Colon (tissue), 2 donors: ENCODE measurements around the gene DYNC1I1.
"Not testable (repeated sequence)": the region's sequence is repeated elsewhere in the genome, so short reads cannot be mapped to it uniquely, and the experiment has no call there.

Source experiments
- FAIRE-seq: peaks from 2 replicates; lab custom pipeline; 2012; peaks lifted over from hg19 to GRCh38; lab: Jason Lieb, UNC
- donor health status: control.
- donor health status: control.

The DYNC1I1 gene

DNA sequence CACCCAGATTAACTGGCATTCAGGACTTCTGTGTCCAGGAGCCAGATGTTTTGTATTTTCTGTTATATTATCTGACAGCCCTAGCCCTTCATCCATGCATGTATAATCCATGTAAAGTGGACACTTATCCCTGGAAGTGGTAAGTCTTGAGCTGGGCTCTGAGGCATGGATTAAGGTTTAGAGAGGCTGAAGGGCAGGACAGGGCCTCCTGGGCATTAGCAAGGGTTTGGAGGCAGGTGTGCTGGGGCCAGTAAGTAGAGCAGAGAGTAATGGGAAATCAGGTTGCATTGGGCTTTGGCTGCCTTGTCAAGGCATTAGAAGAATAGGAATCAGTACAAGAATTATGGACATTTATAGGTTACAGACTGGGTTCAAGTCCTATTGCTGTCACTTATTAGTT, 138.0 kb downstream of the DYNC1I1 start:
- FAIRE-seq = no peak

DNA sequence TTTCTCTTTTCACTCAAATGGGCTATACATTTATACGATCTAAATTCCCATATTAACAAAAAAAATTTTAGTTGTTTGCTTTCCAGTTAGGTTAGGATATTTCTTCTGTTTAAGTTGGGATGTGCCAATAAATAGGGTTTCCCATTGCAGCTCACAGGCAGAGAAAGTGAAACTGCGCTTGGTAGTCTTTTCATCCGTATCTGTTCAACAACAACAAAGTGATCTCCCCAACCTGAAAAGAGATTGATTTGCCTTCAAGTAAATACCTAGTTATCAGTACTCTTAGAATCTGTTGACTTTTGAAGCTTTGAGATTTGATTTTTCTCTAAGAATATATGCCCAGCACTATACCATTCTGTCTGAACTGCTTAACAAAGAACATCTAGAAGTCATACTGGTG, 143.4 kb downstream of the DYNC1I1 start:
- FAIRE-seq = no peak

DNA sequence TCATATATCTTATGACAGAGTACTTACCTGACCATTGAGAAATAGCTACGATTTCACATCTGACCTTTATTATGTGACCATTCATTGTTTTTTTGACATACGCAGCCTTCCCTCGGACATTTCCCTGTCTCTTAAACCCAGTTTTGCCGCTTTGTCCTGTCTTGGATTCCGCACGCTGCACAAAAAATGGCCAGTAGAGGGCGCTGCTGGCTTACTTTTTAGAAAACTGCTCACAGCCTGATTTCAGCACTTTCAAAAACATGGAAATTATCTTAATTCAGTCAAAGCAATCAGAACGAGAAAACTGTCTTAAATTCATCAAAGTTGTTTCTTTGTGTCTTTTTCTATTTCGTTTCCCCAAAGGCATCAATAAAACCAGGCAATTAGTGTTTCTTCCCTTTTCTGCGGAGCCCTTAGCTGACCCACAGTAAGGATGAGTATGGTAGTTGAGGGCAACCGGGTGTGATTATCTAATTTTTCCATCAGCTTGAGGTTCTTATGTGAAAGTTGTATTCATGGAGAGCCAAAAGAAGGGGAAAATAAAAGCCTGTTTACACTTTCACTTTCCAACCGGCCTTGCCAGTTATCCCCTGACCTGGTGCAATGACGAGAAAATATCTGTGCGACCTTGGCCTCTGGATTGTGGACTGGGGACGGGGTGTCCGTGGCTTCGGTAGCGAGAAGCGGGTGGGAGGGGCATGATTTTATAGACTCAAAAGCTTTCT, 144.4 kb downstream of the DYNC1I1 start:
- peak; percentile 10 for FAIRE-seq

DNA sequence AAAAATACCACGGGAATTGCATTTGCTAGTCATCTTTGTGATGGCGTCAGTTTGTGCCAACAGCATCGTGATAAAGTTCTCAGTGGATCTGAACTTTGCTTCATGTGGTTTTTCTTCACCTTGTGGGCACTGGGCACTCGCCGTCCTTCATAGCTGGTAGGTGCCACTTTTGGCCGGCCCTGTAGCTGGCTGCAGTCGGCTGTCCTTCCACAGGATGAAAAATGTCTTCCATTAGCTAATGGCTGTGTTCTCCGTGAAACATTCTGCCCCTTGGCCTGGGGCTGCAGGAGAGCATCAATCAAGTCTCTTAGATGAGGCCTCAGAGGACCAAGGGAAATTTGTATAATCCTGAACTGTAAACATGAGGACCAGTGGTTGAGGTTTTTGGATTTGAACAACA, 145.3 kb downstream of the DYNC1I1 start:
- no peak for FAIRE-seq

DNA sequence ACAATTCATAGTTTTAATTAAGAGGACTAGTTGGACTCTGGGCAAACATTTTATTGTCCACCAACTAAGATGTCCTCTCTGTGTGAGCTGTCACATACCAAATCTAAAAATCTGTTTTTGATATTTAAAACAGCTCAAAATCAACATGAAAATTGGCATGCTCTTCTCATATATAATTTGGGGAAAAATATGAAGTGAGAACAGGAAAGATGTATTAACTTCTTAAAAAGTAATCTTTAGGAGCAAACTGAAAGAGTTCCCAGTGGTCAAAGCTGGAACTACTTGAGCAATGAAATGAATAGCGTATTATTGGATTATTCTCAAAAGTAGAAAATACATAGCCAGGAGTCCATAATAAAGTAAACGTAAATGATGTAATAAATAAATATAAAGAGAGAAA, 147.2 kb downstream of the DYNC1I1 start:
- FAIRE-seq = no peak

DNA sequence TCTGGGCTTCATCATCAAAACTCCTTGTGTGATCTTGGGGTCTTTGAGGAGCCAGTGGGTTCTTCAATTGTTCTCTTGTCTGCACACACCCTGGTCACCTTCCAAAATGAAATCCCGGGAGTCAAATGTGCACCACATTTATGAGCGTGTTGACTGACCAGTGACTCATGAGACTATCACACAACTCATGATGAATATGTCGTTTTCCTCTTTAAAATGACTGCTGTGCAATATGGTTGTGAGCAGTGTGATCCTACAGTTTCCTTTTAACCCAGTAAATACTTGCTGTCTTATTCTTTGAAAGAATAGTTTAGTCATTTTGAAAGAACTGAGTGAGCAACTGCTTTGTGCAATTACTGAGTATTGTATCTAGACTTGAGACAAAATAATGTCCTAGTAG, 149.2 kb downstream of the DYNC1I1 start:
- no peak for FAIRE-seq

DNA sequence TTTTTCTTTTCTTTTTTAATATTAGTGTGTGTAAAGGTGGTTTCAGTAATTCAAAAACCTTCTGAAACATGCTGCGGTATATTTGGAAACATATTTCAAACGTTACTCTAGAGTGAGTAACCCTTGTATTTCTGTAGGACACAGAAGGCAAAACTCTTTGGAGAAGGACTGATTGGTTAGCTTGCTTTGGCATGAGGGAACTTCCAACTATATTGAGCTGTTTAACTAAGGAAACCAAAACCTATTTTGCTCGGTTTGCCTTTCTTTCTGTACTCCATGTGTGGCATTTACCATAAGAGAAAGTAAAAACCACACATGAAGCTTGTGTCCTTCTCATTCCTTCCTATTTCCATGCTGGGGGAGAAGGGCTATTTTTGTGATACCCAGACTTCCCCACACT, 149.8 kb downstream of the DYNC1I1 start:
- FAIRE-seq = no peak

DNA sequence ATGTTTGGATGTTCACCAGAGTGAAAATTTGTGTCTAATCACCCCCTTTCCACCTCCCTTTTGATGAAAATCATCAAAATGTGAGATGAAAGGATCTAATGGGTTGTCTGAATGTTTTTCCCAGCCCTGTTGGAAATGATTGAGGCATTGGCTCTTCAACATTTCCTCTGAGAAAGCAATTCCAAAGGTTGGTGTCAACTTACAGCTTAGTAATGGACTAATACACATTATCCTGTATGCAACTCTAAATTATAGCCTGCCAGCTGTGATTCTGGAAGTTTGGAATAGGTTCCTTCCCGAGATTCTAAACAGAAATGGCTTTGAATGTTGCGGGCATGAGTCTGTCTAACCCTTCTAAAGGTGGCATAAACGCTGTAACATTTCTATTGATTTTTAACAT, 152.9 kb downstream of the DYNC1I1 start:
- FAIRE-seq = no peak

DNA sequence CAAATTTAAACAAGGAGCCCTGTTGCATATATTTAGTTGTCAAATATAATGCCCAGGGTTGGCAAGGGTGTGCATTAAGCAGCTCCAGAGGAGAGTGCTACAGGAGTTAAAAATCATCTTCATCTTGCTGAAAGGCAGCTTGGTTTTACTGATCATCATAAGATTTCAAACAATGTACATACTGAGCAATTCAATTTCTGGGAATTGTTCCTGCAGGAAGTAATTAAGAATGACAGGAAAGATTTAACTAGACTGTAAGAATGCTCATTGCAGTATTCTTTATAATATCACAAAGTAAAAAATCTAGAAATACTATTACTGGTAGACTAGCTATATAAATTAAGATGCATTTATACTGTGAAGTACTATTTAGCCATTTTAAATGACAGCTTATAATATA, 153.6 kb downstream of the DYNC1I1 start:
- no peak for FAIRE-seq

DNA sequence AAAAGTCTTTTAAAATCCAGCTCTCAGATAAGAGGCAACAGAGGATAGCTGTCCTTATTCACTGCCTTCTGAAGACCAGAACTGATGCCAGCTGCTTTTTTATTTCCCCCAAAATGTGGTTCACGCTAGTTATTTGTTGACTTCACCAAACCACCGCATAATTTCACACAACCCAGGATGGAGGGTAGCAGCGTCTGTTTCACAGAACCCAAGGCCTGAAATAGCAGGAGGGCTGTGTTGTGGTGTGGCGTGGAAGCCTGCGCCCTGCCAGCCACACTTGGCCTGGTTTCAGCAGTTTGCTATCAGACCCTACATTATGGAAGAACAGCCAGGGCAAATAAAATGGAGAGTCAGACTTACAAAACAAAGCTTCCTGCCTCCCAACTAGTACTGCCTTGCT, 155.4 kb downstream of the DYNC1I1 start:
- no peak for FAIRE-seq

DNA sequence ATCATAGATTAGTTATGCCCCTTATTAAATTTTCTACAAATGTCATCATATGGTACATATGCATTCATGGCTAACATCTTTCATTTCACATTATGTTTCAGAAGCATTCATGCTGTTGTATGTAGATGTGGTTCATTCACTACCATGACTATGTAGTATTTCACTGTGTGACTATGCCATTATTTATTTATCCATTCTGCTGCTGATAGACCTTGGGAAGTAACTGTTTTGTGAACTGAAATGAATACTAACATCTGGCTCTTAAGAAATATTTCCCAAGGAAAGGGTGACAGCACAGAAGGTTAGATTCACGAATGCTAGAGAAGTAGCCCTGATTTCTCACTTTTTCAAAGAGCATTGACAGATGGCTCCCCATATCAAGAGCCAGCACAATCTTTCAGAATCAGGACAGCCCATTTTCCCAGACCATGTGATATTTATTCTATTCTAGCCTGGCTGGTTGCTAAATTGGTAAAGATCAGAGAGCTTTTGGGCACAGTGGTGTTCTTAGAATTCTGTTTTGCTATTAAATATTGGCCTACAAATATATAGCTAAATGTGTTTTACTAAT, 157.4 kb downstream of the DYNC1I1 start:
- no peak for FAIRE-seq

DNA sequence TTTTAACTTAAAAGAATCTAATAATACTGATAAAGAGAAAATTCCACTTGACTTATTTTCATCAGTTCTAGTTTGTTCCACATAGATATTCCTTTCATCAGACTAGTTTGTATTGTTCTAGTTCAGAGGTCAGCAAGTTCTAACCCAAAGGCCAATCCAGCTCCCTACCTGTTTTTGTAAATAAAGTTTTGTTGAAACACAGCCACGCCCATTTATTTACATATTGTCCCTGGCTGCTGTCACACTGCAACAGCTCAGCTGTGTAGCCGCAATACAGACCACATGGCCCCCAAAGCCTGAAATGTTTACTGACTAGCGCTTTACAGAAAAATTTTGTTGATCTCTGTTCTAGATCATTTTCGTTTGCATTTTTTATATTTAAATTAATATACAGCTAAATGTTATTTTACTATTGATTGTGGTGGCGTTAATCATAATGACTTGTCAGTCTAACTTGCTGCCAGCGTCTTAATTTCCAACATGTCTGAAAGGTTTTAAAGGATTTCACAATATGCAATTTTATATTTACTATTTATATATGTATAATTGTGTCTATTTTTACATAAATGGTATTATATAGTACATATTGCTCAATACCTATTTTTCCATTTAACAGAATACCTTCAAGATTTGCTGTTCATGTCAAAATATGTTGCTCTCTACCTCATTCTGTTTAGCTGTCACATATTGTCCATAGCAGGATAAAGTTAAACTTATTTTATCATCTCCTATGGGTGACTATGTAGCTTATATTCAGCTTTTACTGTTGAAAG, 159.3 kb downstream of the DYNC1I1 start:
- no peak for FAIRE-seq

DNA sequence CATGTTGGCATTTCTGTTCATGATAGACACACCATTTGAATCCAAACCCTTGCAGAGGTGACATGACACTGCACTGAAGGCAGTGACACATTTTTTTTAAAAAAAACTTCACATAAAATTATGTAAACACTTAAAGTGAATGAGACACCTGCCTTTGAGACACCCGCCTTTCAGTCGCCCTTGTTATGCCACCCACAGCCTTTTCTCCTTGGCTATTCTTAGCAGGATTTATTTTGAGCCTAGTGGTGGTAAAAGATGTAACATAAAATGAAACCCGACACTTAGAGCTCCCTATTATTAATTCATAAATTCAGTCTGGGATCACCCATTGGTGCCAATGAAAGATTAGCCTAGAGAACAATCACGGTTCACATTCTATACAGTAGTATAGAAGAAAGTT, 161.3 kb downstream of the DYNC1I1 start:
- FAIRE-seq = no peak

DNA sequence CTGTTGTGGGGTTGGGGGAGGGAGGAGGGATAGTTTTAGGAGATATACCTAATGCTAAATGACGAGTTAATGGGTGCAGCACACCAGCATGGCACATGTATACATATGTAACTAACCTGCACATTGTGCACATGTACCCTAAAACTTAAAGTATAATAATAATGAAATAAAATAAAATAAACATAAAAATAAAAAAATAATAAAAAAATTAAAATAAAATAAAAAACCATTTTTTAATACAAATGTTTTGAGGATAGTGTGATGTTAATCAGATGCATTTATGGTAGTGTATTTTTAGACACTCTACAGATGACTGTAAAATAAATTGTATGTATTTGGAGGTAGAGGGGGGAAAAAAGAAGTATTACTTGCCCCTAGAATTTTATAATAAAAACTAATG, 172.5 kb downstream of the DYNC1I1 start:
- FAIRE-seq = not testable (repeated sequence)

DNA sequence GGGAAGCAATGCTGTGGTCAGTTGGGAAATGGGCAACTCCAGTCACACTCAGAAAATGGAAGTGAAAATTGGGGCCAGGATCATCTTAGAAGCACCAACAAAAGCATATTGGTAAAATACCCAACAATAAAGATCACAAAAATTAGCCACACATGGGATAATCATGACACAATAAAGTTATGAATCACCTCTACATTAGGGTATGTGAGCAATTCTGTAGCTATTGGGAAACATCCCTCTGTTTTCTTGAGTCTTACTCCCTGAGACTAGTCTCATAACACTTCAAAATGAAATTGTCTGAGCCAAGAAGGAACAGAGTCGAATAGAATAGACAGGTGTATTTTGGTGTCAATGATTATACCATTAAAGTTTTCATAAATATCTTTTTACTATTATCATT, 178.3 kb downstream of the DYNC1I1 start:
- no peak for FAIRE-seq

DNA sequence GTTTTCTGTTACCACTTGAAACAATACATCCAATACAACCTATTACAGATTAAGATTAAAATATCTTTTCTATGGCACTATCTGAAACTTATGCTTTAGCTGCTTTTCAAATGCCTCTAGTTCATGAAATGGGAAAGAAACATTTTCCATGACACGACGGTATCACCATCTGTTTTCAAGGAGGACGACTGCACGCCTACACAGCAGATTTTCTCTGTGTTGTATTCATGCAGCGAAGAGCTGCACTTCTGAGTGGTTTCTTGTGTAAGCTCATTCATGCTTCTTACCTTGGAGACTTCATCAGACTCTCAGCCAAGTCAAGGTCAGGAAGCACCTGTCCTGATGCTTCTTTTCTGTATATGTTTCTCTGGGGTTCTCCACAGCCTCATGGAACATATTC, 179.2 kb downstream of the DYNC1I1 start:
- no peak for FAIRE-seq

DNA sequence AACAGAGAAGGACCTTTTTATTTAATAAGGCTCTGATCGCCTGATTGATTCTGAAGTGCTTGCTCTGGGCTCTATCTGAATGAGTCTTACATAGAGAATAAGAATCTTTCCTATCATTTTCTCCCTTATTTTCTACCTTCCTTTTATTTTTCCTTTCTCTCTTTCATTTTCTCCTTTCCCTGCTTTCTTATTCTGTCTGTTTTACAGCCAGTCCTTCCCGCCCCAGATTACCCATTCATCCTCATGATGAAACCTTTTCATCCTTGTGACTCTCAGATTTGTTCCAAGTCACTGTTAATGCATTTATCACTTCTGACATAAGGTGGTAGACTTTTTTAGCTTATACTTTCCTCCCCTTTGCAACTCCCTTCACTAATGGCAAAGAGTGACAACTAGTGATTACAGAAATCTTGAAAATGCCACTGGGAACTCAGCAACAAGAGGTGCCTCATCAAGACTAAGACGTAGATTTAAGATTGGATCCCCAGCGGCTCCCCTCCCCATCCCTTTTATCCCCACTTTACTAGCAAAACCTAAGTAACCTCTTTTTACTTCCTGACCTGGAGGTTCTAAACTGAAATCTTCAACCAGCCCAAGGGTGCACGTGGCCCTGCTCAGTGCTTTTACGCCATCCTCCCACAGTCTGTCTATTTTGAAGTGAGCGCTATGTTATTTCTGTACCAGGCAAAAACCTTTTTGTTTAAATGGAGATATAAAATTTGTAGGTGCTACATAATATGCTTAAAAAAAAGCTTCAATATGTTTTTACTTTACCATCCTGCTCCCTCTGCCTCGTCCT, 179.8 kb downstream of the DYNC1I1 start:
- no peak for FAIRE-seq

DNA sequence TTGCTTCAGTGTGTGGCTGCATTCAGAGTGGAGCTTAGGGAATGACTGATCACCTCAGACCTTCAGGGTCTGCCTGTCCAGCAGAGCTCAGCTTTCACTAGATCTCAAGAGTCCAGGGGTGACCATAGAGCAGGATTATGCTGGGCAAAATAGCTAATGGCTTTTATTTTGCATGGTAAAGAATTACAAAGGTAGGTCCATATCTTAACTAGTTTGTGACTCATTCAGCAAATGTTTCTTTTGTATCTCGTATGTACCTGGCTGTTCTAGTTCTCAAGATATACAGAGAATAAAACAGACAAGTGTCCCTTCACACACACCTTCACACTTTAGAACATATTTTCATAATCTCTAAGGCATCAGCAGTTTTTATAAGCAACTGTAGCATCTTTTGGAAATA, 180.5 kb downstream of the DYNC1I1 start:
- no peak for FAIRE-seq

DNA sequence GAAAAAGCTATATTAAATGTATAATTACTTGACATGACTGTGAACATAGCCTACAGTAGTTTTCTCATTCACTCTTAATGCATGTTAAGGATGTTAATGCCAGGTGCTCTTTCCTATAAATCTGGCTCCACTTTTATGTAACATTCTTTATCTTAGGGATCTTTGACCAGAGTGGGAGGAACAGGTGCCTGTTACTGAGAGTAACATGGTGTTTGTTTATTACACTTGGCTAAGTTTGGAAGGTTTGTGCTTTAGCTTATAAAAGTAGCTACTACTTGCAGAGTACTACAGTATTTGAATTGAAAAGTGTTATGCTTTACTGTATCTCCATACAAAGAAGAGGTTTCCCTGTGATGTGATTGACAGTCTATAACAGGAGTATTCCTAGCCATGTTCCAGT, 183.4 kb downstream of the DYNC1I1 start:
- no peak for FAIRE-seq

DNA sequence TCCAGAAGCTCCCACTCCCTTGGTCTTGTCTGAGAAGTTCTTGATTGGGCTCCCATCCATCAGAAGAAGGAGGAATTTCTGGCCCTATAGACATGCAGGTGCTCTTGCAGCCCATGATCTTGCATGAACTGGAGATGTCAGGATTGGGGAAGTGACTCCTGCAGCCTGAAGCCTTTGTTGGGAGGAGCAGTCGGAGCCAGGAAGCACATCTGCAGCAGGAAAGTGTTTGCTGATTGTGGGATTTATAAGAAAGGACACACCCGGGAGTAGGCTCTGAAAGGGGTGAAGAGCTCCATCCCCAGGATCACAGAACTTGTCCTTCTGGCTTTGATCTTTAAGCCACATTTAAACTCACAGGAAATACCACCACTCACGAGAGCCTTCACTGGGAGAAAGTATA, 185.2 kb downstream of the DYNC1I1 start:
- FAIRE-seq = no peak

DNA sequence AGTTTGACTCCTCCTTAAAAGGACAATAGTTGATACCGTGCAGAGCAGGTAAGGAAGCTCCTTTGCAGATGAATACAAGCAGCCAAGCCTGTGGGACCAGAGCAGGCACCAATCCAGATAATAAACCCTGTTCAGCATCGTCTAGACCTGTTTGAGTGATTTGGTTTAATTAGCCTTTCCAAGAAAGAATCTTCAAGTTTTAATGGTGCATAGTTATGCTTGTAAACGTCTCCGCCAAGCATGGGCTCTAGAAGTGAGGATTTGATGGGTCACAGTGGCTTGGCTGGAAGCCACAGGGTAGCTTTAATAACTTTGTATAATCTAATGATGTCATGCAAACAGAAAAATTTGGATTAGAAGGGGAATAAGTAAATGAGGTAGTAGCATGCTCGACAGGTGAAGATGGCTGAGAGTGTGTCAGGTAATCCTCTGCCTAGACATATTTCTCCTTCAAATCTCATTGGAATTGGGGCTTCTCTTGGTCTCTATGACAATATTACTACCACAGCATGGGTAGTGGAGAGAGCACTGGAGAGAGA, 188.4 kb downstream of the DYNC1I1 start:
- FAIRE-seq = no peak

DNA sequence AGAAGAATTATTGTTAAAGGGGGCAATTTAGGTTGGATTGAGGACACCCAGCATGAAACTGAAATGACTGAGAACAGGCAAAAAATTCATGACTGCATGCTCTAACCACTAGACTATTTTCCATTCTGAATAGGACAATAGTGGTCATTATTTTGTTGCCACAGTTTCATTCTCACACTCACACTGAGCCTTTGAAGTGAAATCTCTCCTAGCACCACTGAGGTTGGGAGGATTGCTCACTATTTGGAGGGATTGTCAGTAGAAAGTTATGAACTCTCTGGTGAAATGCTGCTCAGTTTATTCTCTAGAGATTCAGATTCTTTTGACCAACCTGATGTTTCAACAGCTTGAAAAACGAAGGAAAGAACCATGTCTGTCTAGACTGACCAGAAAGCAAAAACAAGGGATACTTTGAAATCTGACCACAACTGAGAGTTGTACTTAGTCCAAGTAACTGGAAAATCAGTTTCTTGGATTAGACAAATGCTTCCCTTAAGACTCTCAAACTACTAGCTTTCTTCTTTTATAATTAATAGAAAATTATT, 191.2 kb downstream of the DYNC1I1 start:
- no peak for FAIRE-seq
